GM19043 (cell line): Measurements from ENCODE around the gene FOXRED2.
"Not testable (repeated sequence)": the region's sequence is repeated elsewhere in the genome, so short reads cannot be mapped to it uniquely, and the experiment has no call there.

Experiments
- ATAC-seq: cut with Tn5 transposase; IDR thresholded peaks from one replicate; pipeline ENCODE4 v1.9.1; 2021; ENCODE audit warnings: low read depth; ENCODE audit not compliant: unreplicated experiment

The FOXRED2 gene

DNA sequence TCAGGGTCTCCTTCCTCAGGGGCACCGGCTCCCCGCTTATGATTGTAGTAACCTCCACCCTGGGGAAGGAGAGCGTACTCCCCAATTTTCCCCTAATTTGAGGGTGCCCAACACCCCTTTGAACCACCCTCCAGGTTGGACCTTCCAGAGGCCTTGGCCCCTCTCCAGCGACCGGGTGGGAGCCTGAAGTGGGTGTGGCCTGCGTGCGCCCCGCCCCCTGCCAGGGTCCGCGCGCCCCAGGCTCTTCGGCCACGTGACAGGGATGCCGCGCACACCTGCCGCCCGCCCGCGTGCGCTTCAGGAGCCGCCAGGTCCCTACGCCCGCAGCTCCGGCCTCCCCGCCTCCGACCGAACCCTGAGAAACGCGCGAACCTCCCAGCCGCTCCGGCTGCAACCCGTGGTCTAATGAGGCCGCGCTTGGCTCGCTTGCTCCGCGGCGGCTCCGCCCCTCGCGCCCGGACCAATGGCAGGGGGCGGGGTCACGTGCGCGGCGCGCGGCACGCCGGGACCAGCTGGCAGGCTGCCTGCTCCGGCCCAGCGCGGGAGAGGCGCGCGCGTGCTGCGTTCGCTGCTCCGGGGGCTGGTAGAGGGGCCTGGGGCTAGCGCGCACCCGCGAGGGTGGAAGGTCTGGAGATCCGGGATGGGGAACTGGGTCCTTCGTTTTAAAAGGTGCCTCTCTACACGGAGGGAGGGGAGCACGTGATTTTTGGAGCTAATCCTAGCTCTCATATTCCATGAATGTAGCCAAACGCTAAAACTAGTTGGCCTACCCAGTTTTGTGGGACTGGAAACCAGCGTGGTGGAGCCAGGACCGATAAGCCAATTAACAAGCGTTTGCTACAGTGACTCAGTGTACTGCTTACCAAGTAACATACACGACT, at the start of gene FOXRED2:
FOXRED2 (minus strand) TSS at position 404 of the 881 bp plus-strand sequence. CDS start 618 bp downstream, outside the sequence.
- ATAC-seq: peak; percentile 55

DNA sequence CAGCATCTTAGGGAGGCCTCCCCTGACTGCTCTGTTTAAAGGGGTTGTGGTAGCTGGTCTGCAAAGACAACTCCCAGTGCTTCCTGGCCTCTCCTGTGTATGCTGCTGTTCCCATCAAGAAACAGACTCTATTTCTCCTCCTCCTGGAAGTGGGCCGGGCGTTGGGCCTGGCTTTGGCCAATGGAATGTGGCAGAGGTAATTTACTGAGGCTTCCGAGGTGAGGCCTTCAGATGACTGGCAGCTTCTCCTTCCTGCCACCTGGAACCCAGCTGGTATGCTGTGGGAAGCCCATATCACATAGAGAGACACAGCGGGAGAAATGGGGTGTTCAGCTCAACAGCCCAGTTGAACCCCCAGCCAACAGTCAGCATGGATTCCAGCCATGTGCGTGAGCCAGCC, 47.3 kb upstream of the FOXRED2 start:
- ATAC-seq: no peak

DNA sequence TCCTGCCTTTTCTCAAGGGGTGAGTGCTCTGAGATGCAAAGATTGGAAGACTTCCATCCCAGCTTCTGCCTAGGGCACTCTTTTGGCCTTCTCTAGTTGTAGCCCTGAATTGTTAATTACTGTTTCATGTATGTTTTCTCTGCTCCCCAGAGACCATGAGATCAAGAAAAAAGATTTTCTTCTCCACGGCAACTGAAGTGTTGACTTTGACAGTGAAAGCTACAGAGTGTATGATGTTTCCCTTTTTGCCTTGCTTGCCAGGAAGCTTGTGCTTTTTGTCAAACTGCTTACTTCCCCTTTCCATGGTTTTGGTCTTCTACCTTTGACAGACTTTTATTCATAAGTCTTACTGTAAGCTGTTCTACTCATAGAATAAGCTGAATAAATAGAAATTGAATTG, 45.4 kb upstream of the FOXRED2 start:
- no peak for ATAC-seq

DNA sequence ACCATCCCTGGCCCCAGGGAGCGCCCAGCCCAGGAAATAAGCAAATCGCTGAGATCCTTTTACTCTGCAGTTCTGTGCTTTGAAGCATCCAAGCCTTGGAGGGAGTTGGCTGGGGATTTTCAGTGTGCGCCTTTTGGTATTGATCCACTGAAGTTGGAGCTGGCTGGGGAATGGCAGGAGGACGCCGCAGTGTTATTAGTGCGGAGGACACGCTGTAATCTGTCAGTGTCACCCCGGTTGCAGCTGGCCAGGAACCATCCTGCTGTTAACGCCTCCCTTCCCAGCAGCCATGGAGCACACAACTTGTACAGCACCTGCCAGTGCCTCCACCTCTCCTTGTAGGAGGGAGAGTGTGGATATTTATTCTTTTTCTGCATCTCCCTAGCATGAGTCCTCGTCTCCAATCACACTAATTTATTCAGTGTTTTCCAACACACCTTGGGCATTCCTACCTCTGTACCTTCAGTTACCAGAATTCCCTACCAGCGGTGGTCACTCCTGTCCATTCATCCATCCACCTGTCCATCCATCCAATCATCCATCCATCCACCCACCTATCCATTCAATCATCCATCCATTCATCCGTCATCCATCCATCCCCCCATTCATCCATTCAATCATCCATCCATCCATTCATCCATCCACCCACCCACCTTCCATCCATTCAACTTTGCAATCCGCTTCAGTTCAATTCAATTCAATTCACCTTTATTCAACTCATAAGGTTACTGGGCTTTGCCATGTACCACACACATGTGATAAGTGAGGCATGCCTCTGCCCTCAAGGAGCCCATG, 44.1 kb upstream of the FOXRED2 start:
- ATAC-seq: no peak

DNA sequence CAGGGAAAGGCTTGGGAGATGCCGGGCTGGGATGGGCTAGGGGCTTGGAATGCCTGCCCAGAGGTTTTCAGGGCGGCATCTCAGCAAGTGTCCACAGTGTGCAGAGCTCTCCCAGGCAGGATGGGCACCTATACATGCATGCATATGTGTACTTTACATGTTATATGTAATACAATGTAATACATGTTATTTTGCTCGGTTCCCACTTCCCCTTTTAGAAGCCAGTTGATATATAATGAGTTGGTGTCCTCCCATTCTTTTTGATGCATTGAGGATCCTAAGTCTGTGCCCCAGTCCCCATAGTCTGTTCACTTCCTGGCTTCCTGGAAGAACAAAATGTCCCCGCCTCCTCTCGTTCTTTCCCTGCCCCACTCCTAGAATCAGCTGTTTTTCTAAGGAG, 42.2 kb upstream of the FOXRED2 start:
- ATAC-seq: no peak

DNA sequence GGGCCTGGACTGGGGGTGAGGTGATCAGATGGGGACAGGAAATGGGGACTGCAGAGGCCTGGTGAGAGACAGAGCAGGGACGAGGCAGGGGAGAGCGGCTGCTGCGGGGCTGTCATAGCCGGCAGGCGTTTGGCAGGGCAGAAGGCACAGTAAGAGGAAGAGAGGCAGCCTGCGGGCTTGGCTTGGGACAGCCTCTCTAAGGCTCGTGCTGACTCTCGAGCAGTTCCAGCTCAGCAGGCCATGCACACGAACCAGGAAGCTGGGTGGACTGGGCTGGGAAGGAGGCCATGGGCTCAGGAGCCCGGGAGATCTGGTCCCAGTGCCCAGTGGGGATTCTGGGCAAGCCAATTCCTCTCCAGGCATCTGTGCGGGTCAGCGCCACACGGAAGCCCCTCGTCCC, 41.8 kb upstream of the FOXRED2 start:
- no peak for ATAC-seq

DNA sequence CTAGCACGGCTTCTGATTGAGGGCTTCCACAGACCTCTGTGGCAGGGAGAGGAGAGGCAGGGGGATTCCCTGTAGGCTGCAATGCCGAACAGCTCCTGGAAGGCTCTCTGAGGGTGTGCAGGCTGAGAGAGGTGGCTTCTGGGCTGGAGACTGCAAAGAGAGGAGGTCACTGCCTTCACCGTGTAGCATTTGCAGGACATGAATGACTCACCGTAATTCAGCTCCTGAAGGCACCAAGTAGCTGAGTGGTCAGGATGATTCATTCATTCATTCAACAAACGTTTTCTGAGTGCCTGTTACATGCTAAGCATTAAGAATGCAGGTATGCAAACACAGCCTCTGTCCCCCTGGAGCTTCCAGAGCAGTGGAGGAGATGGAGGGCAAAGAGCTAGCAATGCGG, 40.1 kb upstream of the FOXRED2 start:
- ATAC-seq: no peak

DNA sequence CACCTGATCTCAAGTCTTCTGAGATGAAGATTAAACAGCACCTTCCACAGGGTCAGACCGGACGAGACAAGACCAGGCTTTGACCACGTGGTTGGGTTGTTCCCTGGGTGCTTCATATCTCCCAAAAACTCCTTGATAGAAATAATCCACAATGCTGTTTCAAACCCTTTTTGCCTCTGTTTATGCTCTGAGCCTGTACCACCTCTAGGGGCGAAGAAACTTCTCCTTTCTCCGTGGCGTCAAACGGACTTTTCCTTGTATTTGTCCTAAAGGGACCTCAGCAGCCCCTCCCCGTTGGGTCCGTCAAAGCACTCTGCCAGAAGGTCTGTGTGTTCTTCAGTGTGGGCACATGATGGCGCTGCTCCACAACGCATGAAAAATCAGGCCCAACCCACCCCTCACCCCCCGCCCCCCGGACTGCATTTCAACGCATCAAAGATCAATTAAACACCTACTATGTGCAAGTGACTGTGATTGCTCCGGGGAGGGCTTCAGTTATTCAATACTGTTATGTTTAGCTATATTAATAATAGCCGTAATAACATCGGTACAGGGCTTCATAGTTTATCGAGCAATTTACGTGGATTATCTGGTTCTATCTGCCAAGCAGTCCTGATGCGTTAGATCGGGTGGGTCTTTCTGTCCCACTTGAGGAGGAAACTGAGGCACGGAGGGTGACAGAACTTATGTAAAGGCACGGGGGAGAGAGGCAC, 39.4 kb upstream of the FOXRED2 start:
- ATAC-seq: no peak

DNA sequence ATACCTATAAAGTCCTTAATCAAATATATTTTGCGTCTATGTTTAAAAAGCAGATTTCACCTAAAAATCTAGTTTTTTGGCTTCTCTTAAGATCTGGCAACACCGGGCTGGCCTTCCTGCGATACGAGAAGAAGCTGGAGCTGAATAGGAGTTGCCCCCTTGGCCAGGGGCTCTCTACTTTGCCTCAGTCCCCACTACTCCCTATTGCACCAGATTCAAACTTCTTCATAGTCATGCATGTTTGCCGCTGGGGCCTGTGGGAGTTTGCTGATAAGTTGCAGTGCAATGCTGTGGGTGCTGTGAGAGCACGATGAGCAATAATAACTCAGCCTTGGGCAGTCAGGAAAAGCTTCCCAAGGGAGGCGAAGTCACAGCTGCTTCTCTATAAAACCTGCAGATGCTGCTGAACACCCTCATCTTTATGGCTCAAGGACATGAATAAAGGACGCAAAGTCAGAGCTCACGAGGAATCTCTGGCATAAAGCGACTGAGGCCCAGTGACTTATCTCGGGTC, 37.3 kb upstream of the FOXRED2 start:
- no peak for ATAC-seq

DNA sequence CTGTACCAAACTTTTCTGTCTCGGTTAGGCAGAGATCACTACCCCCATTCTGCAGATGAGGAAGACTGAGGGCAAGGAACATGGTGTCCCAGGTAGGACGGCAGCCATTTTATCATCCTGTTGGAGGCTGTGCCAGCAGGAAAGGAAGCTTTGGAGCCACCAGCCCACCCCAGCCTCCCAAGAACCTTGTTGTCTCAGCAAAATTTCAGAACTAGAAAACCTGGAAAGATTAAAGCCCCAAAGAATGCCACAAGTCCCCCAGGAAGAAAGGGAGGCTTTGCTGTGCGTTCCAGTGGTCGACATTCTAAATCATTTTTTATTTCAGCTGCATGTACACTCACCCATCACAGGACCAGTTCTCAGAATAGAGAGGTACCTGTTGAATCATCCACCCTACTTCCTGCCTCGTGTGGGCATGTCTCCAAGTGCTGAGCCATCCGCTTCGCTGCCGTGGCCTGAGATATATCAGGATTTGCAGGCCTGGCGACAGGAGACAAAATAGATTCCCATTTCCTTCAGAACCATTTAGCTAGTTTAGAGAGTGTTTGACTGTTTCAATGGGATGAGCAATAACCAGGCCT, 35.1 kb upstream of the FOXRED2 start:
- no peak for ATAC-seq

DNA sequence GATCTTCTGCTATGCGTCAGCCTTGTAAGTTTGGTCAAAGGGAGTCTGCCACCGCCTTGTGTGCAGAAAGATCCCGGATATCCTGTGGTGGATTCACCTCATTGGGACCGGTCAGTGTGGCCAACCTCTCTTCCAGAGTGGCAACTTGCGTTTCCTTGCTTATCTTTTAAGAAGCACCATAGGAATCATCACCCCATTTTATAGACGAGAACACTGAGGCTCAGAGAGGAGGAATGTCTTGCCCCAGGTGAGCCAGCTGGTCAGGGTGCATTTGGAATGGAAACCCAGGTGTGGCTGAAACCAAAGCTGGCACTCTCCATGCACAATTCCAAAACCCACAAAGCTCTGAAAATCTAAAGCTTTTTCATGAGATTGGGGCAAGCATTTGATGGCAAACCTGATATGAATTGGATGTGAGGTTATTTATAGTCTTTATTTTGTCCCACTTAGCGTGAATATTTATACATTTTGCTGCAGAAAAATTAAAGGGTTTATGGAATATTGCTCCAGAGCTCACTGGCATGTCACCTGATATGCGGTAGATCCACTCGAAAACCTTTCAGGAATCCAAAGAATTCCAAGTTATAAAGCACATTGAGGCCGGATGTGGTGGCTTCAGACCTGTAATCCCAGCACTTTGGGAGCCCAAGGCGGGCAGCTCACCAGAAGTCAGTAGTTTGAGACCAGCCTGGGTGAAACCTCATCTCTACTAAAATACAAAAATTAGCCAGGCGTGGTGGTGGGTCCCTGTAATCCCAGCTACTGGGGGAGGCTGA, 34.2 kb upstream of the FOXRED2 start:
- ATAC-seq: no peak

DNA sequence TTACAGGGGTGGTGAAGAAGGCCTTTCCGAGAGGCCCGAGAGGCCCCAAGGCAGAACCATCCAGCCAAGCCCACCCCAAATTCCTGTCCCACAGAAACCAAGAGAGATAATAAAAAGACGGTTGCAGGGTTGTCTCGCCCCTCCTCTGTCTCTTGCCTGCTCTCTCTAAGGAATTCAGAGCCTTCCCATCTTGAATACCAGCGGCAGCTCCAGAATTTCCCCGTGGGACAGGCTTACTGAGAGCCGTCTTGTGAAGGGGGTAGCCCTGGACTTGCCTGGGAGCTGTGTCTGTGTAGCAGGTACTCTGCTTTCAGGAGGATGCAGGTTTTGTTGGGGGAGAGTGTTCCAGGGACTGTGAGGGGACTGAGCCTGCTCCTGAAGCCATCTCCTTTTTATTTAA, 31.7 kb upstream of the FOXRED2 start:
- ATAC-seq: no peak

DNA sequence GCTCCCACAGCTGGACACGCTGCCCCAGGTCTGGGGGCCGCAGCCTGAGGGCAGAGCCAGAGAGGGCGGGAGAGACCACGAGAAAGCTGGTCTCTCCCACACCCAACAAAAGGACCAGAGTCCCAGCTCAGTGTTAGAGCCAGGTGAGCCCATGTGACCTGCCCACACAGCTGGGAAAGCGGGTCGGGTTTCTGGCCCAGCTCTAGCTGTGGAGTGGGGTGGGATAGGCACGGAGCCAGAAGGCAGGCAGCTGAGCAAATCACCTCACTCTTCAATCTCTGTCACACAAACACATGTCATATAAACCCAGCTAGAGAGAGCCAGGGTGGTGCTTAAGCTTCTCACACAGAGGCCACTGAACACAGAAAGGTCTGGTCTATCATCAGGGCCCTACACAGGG, 29.9 kb upstream of the FOXRED2 start:
- no peak for ATAC-seq

DNA sequence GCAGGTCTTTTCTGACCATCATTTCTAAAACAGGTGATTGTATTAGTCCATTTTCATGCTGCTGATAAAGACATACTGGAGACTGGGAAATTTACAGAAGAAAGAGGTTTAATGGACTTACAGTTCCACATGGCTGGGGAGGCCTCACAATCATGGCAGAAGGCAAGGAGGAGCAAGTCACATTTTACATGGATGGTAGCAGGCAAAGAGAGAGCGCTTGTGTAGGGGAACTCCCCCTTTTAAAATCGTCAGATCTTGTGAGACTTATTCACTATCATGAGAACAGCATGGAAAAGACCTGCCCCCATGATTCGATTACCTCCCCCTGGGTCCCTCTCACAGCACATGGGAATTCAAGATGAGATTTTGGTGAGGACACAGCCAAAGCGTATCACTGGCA, 26.5 kb upstream of the FOXRED2 start:
- not testable (repeated sequence) for ATAC-seq

DNA sequence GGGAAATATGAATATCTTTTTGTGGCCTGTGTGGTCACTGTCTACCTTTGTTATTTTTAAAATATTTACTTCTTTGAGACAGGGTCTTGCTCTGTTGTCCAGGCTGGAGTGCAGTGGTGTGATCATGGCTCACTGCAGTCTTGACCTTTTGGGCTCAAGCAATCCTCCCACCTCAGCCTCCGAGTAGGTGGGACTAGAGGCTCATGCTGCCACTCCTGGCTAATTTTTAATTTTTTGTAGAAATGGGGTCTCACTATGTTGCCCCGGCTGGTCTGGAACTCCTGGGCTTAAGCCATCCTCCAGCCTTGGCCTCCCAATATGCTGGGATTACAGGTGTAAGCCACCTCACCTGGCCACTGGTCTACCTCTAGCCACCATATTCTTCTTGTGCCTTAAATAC, 25.6 kb upstream of the FOXRED2 start:
- no peak for ATAC-seq

DNA sequence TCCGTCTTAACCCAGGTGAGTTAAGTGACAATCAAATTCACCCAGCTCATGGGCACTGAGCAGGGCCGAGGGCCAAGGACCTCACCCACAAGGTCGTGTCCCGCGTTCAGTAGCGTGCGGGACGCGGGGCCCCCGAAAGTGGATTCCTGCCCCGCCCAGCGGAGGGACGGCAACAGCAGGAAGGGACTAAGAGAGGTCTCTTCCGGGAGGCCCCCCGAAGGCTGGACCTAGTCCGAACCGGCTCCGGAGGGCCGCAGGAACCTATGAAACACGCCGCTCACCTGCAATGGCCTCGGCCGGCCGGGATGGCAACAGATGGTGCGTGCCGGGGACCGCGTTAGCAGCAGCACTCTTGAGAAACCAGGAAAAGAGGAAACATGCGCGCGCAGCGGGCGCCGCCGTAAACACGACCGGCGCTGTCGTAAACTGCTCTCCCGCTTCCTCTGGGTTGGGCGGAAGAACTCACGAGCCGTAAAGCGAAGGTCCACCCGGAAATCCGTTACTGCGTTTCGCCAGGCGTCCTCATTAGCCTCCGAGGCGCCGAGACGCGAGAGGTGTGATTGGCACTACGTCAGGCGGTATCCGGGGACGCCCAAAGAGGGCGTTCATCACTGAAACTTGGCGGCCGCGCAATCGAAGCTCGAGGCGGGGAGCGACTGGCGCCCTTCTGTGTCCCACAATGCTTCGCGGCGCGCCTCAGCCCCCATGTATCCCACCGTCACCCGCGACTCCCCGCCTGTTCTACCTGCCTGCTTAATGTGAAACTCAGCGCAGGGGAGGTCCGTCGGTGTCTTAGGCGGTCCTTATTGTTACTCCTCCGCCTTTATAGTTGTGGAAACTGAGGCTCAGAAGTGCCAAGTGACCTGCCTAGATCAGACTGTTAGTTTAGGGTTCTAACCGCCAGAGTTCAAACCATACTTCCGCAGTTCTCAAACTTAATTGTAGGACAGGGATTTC, 22.2 kb upstream of the FOXRED2 start, which contains the start of gene EIF3D:
EIF3D (minus strand) TSS at position 372 of the 957 bp plus-strand sequence. CDS start 3,045 bp downstream, outside the sequence.
- ATAC-seq: peak; percentile 92

DNA sequence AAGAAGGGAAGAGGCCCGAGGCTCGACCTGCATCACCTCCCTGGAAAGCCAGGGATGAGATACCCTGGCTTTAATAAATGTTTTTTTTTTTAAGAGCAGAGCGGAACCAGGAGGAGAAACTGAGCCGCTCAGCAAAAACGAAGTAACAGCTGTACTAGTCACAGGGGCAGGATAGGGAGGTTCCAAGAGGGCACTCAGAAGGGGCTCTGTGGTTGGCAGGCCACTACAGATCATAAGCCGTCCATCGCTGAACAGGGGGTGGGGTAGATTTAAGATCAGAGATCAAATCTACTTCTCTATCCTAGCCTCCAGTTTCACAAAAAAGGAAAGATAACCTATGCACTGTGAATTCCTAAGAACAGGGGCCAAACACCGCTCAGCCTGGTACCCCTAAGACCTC, 21.5 kb upstream of the FOXRED2 start:
- ATAC-seq: no peak

DNA sequence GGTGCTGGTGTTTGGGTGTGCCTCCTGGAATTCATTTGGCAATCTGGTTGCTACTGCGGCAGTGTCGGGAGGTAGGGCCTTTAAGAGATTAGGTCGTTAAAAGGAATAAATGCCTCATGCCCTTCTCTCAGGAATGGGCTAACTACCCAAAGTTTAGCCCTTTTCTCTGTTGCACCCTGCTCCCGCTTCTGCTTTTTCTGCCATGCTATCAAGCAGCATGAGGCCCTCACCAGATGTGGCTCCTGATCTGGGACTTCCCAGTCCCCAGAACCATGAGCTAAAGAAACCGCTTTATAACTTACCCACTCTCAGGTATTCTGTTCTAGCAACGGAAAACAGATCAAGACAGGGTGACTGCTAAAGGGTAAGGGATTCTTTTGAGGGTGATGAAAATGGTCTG, 15.8 kb upstream of the FOXRED2 start:
- no peak for ATAC-seq

DNA sequence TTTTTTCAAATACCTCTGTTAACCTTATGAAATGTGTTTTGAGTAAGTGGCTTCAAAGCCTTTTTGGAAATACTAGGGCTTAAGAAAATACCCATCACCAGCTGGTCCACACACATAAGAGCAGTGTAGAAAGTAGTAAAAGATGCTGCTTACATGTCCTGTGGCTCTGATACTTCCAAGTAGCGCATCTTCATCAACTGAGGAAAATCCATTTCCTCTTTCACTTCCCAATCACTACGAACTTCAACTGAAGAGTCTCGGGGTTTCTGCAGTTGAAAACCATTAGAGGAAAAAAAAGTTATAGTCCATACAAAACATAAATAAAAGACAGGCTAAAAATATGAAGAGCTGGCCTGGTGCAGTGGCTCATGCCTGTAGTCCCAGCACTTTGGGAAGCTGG, 13.6 kb upstream of the FOXRED2 start:
- ATAC-seq: no peak
